C4-2B (cell line): Measurements from ENCODE around the gene ZNF536.

Source experiments
- H3K27ac ChIP-seq: fragments of 450-650 bp; 2 replicates; pipeline ENCODE4 v1.5.1; 2017
- ZFX ChIP-seq: fragments of 450-650 bp; IDR thresholded peaks from 2 replicates; pipeline ENCODE4 v1.6.1; 2017
- TF ChIP-seq, protein P1 (sequence below): fragments of 450-650 bp; conservative IDR thresholded peaks from 2 replicates; pipeline ENCODE4 v1.5.1; 2017; ENCODE audit warnings: mild to moderate bottlenecking

ZNF536 gene

DNA sequence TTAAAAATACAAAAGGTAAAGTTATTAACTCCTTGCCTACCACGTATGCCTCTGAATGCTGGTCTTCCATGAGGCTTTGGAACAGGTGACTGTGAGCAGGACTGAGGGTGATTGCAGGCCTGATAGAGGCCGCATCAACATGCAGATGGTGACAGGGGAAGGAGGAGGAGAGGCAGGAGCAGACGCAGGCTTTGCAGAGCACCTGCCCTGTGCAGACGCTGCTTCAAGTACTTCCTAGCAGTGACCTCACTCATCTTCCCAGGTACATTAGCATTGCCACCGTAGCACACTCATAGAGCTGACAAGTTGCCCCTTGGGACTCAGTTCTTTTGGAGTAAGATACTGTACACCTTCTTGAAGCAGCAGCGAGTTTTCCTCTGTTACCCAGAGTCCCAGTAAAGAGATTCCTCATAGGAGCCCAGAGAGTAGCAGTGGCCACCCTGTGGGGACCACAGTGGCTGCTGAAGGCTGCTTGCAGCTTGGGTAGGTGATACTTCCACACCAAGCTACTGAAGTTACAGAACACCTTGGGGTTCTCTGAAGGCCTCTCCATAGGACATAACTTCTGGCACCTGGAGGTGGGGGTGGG, 56.0 kb downstream of the ZNF536 start:
- H3K27ac ChIP-seq, result no peak overlapping the region
- no peak for TF ChIP-seq ZFX
- TF ChIP-seq, protein P1, sequence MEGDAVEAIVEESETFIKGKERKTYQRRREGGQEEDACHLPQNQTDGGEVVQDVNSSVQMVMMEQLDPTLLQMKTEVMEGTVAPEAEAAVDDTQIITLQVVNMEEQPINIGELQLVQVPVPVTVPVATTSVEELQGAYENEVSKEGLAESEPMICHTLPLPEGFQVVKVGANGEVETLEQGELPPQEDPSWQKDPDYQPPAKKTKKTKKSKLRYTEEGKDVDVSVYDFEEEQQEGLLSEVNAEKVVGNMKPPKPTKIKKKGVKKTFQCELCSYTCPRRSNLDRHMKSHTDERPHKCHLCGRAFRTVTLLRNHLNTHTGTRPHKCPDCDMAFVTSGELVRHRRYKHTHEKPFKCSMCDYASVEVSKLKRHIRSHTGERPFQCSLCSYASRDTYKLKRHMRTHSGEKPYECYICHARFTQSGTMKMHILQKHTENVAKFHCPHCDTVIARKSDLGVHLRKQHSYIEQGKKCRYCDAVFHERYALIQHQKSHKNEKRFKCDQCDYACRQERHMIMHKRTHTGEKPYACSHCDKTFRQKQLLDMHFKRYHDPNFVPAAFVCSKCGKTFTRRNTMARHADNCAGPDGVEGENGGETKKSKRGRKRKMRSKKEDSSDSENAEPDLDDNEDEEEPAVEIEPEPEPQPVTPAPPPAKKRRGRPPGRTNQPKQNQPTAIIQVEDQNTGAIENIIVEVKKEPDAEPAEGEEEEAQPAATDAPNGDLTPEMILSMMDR, result no peak

DNA sequence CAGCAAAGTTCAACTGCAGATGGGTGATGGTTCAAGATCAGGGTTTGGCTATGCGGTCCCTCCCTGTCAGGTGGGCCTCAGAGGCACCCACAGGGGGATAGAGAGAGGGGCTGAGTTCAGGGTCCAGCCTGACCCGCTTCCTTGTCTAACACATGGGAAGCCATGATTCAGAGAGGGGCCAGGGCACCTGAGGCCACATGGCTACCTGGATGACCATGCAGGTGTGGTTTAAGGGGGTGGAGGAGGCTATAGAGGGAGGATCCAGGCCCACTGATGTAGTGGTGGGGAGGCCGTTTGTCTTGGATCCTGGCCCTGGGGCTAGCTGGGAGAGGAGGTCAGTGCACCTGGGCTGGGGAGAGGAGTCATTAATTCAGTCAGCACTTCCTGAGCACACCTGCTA, 56.7 kb downstream of the ZNF536 start:
- TF ChIP-seq, protein P1, result no peak
- no peak for TF ChIP-seq ZFX
- no peak overlapping the region for H3K27ac ChIP-seq

DNA sequence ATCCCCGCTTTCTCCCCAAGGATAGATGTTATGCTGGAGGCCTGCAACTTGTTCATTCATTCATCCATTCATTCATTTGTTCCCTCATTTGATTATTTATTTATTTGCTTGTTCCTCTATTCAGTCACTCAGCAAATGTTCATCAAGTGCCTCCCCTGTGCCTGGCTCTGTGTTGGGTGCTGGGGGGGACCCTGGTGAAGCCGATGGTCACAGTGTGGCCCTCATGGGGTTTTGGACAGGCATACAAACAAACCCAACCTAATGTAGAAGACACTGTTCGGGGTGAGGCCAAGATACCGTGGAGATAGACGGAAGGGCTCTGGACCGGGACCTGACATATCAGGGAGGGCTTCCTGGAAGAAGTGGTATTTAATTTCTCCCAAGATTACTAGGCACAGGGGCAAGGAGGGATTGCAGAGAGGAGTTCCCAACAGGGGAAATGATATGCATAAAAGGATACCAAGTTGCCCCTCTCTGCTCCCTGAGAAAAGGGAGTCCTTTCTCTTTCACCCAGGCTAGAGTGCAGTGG, 58.1 kb downstream of the ZNF536 start:
- no peak overlapping the region for H3K27ac ChIP-seq
- TF ChIP-seq ZFX, result no peak
- TF ChIP-seq, protein P1, result no peak

DNA sequence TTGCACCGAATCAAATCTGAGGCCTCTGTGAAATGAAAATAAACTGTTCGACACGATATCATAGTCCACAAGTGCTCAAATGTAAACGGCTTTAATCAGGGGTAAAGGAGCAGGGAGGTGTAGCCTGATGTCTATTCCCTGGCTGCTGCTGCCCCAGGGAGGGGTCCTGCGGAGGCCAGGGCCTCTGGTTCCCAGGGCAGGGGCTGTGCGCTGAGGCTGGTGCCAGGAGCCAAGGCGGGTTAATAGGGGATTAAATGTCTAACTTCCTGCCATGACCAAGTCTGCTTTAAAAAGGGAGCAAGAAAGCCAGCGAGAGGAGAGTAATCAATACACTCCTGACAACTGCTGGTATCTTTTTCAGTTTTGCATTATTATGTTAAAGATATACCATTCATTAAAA, 59.4 kb downstream of the ZNF536 start:
- TF ChIP-seq ZFX, result no peak
- TF ChIP-seq, protein P1, result no peak
- no peak overlapping the region for H3K27ac ChIP-seq

DNA sequence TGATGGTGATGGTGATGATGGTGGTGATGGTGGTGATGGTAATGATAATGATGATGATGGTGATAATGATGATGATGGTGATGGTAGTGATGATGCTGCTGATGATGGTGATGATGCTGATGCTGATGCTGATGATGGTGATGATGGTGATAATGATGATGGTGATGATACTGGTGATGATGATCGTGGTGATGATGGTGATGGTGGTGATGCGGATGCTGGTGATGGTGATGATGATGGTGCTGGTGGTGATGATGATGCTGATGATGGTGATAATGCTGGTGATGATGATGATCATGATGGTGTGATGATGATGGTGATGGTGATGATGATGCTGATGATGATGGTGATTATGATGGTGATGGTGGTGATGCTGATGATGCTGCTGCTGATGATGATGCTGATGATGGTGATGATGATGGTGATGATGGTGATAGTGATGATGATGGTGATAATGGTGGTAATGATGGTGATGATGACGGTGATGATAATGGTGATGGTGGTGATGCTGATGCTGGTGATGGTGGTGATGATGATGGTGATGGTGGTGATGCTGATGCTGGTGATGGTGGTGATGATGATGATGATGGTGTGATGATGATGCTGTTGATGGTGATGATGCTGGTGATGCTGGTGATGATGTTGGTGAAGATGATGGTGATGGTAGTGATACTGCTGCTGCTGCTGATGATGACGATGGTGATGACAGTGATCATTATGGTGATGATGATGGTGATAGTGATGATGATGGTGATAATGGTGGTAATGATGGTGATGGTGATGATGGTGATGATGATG, 62.8 kb downstream of the ZNF536 start:
- no peak overlapping the region for H3K27ac ChIP-seq
- TF ChIP-seq, protein P1, result no peak
- TF ChIP-seq ZFX, result no peak

DNA sequence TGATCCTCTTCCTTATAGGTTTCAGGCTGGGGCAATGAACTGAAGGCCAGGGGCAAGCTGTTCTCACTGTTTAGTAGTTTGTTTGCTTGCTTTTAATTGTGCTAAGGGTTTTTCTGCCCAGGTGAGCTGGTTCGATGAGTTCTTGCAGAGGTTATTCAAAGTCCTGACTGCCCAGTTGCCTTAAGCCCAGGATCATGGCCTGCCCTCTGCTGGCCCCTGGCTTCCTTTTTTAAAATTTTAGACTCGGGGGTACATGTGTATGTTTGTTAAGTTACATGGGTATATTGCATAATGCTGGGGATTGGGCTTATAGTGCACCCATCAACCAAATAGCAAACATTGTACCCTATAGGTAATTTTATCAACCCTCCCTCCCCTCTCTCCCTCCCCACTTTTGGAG, 65.7 kb downstream of the ZNF536 start:
- no peak for TF ChIP-seq ZFX
- TF ChIP-seq, protein P1, result no peak; the same call in 1 of the 2 replicates
- no peak overlapping the region for H3K27ac ChIP-seq

DNA sequence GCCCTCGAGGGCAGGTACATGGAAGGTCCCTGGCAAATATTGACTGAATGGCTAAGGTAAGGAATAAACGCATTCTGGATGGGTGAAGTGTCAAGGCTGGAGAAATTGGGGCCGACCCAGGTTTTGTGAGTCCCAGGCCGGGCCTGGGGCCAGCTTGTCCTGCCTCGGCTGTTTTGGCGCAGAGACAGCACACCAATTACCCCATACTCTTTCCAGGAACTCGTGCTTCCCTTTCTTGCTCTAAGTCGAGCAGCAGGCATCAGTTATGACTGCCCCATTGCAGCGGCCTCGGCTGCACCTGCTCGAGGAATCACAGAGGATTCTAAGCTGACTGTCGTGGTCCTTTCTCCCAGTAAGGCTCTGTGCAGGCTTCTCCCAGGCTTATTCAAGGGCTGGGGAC, 67.1 kb downstream of the ZNF536 start:
- no peak for TF ChIP-seq ZFX
- H3K27ac ChIP-seq, result no peak overlapping the region
